GM12891 (cell line): ENCODE data around the gene ANO7.

Experiments used
- PAX5 ChIP-seq: IDR thresholded peaks from 2 replicates; pipeline ENCODE4 v1.6.1; 2011; ENCODE audit warnings: low read length, moderate library complexity, mild to moderate bottlenecking; ENCODE audit not compliant: insufficient read depth, severe bottlenecking
- POLR2A ChIP-seq: IDR thresholded peaks from 2 replicates; pipeline ENCODE4 v1.6.1; 2011; ENCODE audit warnings: low read depth, low read length, control low read depth
- POLR2AphosphoS5 ChIP-seq: IDR thresholded peaks from 2 replicates; pipeline ENCODE4 v1.6.1; 2011; ENCODE audit warnings: low read depth, low read length, control low read depth
- POU2F2 ChIP-seq: IDR thresholded peaks from 2 replicates; pipeline ENCODE4 v1.6.1; 2011; ENCODE audit warnings: low read depth, mild to moderate bottlenecking, control low read depth, low read length, moderate library complexity
- SPI1 ChIP-seq: IDR thresholded peaks from 2 replicates; pipeline ENCODE4 v1.6.1; 2011; ENCODE audit warnings: low read depth, low read length, control low read depth
- TAF1 ChIP-seq: IDR thresholded peaks from 2 replicates; pipeline ENCODE4 v1.6.1; 2011; ENCODE audit warnings: low read depth, low read length, control low read depth

- TF ChIP-seq POLR2A (no peak), PAX5 (no peak), POLR2AphosphoS5 (no peak), POU2F2 (no peak), TAF1 (no peak), SPI1 (no peak)
Observed at GRCh38 chr2:241195506-241196130, 7.1 kb downstream of the ANO7 start.
